Upper lobe of left lung (tissue), 6 donors: ENCODE data around the gene USP17L21. TPM values are rescaled to one million over a fixed set of nuclear protein-coding genes. Genes with fewer than 3 reads are reported as not detected.
"Not testable (repeated sequence)": the region's sequence is repeated elsewhere in the genome, so short reads cannot be mapped to it uniquely, and the experiment has no call there.

Experiments
- ATAC-seq, 2 donors: fragments of 200-7000 bp; cut with Tn5 transposase; one replicate each; pipeline ENCODE4 v1.9.1; 2022; ENCODE audit warnings: mild to moderate bottlenecking in 2 of 2, moderate library complexity in 2 of 2; ENCODE audit not compliant: low FRiP score in 2 of 2
- DNase-seq, 2 donors: peaks; one replicate each; pipeline ENCODE4 v3.0.0-alpha.2; 2019 to 2020
- H3K27ac ChIP-seq, 4 donors: fragments of 200-600 bp; sonication (generic); one replicate each; pipeline ENCODE4 v1.5.1; 2016 to 2019
- H3K27me3 ChIP-seq, 4 donors: fragments of 200-600 bp; sonication (generic); one replicate each; pipeline ENCODE4 v1.5.1; 2017 to 2019
- H3K36me3 ChIP-seq, 4 donors: fragments of 200-600 bp; sonication (generic); one replicate each; pipeline ENCODE4 v1.5.1; 2016 to 2019
- H3K4me1 ChIP-seq, 4 donors: fragments of 200-600 bp; sonication (generic); one replicate each; pipeline ENCODE4 v1.5.1; 2018 to 2019
- H3K4me3 ChIP-seq, 4 donors: fragments of 200-600 bp; sonication (generic); one replicate each; pipeline ENCODE4 v1.5.1; 2017 to 2019; ENCODE audit warnings: mild to moderate bottlenecking in 2 of 4, moderate library complexity in 1 of 4
- H3K9me3 ChIP-seq, 4 donors: fragments of 200-600 bp; sonication (generic); one replicate each; pipeline ENCODE4 v1.5.1; 2018 to 2019
- WGBS, 2 donors: methylation state at CpG; one replicate each; pipeline ENCODE4 v1.1.5; 2017 to 2018; 5-methylcytosine and 5-hydroxymethylcytosine counted together
- total RNA-seq, 6 donors: library from RNA; depleted of rRNA in 4 of 6; stranded (reverse); fragments of >200 nt in 4 of 6; gene quantifications; one replicate each; pipeline versions ENCODE4 v1.1.0 to v1.2.1, GENCODE V29; 2016 to 2021
- donor health status: DM: no; HTN: no; CAD: no; lungs with moderate emphysema.
- donor health status: DM: no; HTN: yes; CAD: no; lungs with severe emphysema.

Gene USP17L21
- total RNA-seq, 6 donors from 2014 or later = not detected

GRCh38 chr4:9267319-9267718 lies 4.6 kb downstream of the USP17L21 start, which contains the start of gene USP17L22:
TSS of gene USP17L22 (plus strand) at chr4:9267619. CDS start at chr4:9267619, 0 bp downstream.
- not testable (repeated sequence) for H3K9me3 ChIP-seq, H3K4me1 ChIP-seq, H3K4me3 ChIP-seq, ATAC-seq, DNase-seq, H3K27me3 ChIP-seq, H3K36me3 ChIP-seq, H3K27ac ChIP-seq
- no CpG with 5 or more reads among the region's 15 CpGs for WGBS, 2 donors

DNA sequence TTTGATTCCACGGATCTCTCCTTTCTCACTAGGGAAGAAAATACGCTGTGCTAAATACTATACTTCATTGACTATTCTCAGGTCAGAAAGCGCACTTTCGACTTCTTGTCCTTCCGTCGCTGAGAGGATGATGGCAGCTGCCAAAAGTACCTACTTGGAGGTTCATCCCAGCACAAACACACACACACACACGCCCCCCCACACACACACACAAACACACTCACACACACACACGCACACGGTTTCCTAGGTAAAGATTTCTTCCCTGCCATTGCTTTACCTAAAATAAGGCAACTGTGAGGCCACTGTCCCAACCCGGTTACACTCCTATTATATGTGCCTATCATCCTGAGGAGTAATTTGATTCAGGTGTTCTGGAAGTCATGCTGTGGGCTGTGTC lies 9.0 kb downstream of the USP17L21 start:
- WGBS, 2 donors = 88 to 90% methylated on average over 8 of the region's 10 CpGs
- not testable (repeated sequence) for ATAC-seq

More for the DNA sequence above, 9.0 kb downstream of the USP17L21 start:
- not testable (repeated sequence) for H3K27me3 ChIP-seq, H3K27ac ChIP-seq, H3K4me3 ChIP-seq, H3K4me1 ChIP-seq, H3K9me3 ChIP-seq, H3K36me3 ChIP-seq
- DNase-seq = peak; percentile 6 to 59

Other genes starting within 250 kb of the USP17L21 start
- gene FAM90A26, start 92.5 kb upstream of the USP17L21 start, total RNA-seq = not detected
- not detected for gene USP17L10, start 52.2 kb upstream of the USP17L21 start, total RNA-seq
- not detected for gene USP17L11, start 47.5 kb upstream of the USP17L21 start, total RNA-seq
- gene USP17L12, start 42.7 kb upstream of the USP17L21 start, total RNA-seq = not detected
- gene USP17L13, start 38.0 kb upstream of the USP17L21 start, total RNA-seq = not detected
- gene USP17L15, start 28.5 kb upstream of the USP17L21 start, total RNA-seq = not detected
- not detected for gene USP17L17, start 19.0 kb upstream of the USP17L21 start, total RNA-seq
- not detected for gene USP17L18, start 14.2 kb upstream of the USP17L21 start, total RNA-seq
- gene USP17L19, start 9.5 kb upstream of the USP17L21 start, total RNA-seq = not detected
- not detected for gene USP17L20, start 4.7 kb upstream of the USP17L21 start, total RNA-seq
- gene USP17L22, start 4.7 kb downstream of the USP17L21 start, total RNA-seq = not detected
- gene USP17L24, start 62.3 kb downstream of the USP17L21 start, total RNA-seq = not detected
- gene USP17L25, start 67.0 kb downstream of the USP17L21 start, total RNA-seq = not detected
- not detected for gene USP17L26, start 71.8 kb downstream of the USP17L21 start, total RNA-seq
- not detected for gene USP17L5, start 76.5 kb downstream of the USP17L21 start, total RNA-seq
- not detected for gene USP17L27, start 81.3 kb downstream of the USP17L21 start, total RNA-seq
- not detected for gene USP17L28, start 86.0 kb downstream of the USP17L21 start, total RNA-seq
- not detected for gene USP17L29, start 90.8 kb downstream of the USP17L21 start, total RNA-seq
- not detected for gene USP17L30, start 100.3 kb downstream of the USP17L21 start, total RNA-seq
- gene DEFB131A, start 181.5 kb downstream of the USP17L21 start, total RNA-seq = not detected